Neural crest cell (in vitro differentiated cells): ENCODE data around the gene SLC7A8. TPM values are rescaled to one million over a fixed set of nuclear protein-coding genes. Genes with fewer than 3 reads are reported as not detected.

Source experiments
- DNase-seq: peaks from one replicate; pipeline ENCODE4 v3.0.0; 2021; ENCODE audit warnings: low read depth, mixed read lengths, low spot score
- H3K27ac Mint-ChIP-seq: one replicate; pipeline ENCODE4 v1.8.0; 2021; ENCODE audit warnings: mild to moderate bottlenecking, mixed read lengths; ENCODE audit not compliant: unreplicated experiment
- H3K27me3 Mint-ChIP-seq: 2 replicates; pipeline ENCODE4 v1.8.0; 2021; ENCODE audit warnings: low read depth, mild to moderate bottlenecking, mixed read lengths
- H3K36me3 Mint-ChIP-seq: 2 replicates; pipeline ENCODE4 v1.8.0; 2021; ENCODE audit warnings: low read depth, mild to moderate bottlenecking, mixed read lengths
- H3K4me1 Mint-ChIP-seq: 2 replicates; pipeline ENCODE4 v1.8.0; 2021; ENCODE audit warnings: mixed read lengths
- H3K4me3 Mint-ChIP-seq: one replicate; pipeline ENCODE4 v1.8.0; 2021; ENCODE audit warnings: mild to moderate bottlenecking, mixed read lengths
- H3K9me3 Mint-ChIP-seq: 2 replicates; pipeline ENCODE4 v1.8.0; 2021; ENCODE audit warnings: mixed read lengths
- CTCF ChIP-seq: fragments of 200-600 bp; sonication (generic); conservative IDR thresholded peaks from 2 replicates; pipeline ENCODE4 v1.5.0; 2021; ENCODE audit warnings: antibody characterized with exemption, mild to moderate bottlenecking
- total RNA-seq: library from RNA; stranded (reverse); gene quantifications from 2 replicates; pipeline ENCODE4 v1.2.1, GENCODE V29; 2021

SLC7A8 gene
- total RNA-seq, 1 donor from 2014 or later: 9.4 TPM

DNA sequence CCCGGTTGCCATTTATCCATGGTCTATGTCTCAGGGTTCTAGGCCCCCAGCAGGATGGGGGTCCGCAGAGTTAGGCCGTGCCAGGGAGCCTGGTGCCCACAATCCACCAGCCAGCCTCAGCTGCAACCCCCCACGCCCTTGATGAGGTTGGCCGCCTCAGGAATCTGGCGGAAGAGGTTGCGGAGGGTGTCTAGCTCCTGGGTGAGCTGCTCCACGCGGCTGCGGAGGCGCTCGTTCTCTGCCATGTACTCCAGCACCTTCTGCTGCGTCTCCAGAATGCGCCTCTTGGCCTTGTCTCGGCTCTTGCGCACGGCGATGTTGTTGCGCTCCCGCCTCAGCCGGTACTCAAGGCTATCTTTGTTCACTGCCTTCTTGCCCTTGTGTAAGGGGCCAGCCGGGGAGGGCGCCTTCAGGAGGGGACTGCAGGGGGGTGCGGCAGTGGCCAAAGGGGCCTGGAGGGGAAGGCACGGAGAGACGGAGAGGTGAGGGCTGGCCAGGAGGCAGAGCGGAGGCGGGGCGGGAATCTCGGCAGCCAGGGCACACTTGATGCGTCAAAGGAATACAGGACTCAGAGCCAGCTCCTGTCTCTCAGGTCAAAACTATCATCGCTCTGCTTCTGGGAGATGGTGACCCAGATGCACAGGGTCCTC, 66.0 kb downstream of the SLC7A8 start:
- H3K27ac Mint-ChIP-seq: no peak overlapping the region
- no peak for DNase-seq
- TF ChIP-seq CTCF: no peak

GRCh38 chr14:23115918-23116317, 67.5 kb downstream of the SLC7A8 start:
- no peak for DNase-seq
- Mint-ChIP-seq H3K4me3 (no peak overlapping the region), H3K27me3 (peaks cover 3% of the 10 kb centered on the region), H3K36me3 (no peaks in the 10 kb centered on the region), H3K4me1 (peaks cover 20% of the 10 kb centered on the region), H3K27ac (no peak overlapping the region), H3K9me3 (no peaks in the 10 kb centered on the region)
- TF ChIP-seq CTCF: no peak

More for the DNA sequence above, 66.0 kb downstream of the SLC7A8 start:
- peaks cover 6% of the 10 kb centered on the region for H3K27me3 Mint-ChIP-seq
- H3K36me3 Mint-ChIP-seq: no peaks in the 10 kb centered on the region
- H3K4me3 Mint-ChIP-seq: no peak overlapping the region
- H3K9me3 Mint-ChIP-seq: no peaks in the 10 kb centered on the region
- peaks cover 26% of the 10 kb centered on the region for H3K4me1 Mint-ChIP-seq

DNA sequence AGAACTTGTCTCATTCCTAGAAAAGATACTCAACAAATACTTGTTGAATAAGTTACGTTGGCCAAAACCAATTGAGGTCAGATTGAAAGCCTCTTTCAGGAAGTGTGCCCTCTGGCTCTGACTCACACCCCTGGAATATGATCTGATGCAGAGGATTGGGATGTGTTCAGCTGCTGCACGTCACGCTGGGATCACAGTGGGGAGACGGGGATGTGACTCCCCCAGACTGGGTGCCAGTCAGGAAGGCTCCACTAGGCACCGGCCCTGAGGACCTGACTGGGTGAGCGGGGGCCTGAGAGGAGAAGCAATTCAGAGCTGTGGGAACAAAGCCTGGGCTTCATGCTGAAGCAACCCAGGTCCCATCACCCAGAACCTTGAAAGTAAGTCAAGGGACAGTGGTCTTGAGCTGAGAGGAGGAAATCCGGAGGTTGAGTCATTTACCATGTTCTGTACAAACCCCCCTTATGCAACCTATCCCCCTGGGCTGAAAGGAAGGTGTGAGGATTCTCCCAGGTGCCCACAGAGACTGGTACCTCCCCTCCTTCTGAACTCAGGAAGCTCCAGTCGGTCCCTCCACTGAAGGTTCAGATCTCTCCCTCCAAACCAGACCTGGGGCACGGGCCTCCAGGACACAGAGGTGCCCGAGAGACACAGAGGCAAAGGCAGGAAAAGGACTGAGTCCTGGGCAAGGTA, 68.3 kb downstream of the SLC7A8 start:
- Mint-ChIP-seq H3K4me3 (no peak overlapping the region), H3K4me1 (peaks cover 16% of the 10 kb centered on the region), H3K9me3 (no peaks in the 10 kb centered on the region), H3K36me3 (no peaks in the 10 kb centered on the region), H3K27ac (no peak overlapping the region), H3K27me3 (peaks cover 3% of the 10 kb centered on the region)
- no peak for DNase-seq
- no peak for TF ChIP-seq CTCF

DNA sequence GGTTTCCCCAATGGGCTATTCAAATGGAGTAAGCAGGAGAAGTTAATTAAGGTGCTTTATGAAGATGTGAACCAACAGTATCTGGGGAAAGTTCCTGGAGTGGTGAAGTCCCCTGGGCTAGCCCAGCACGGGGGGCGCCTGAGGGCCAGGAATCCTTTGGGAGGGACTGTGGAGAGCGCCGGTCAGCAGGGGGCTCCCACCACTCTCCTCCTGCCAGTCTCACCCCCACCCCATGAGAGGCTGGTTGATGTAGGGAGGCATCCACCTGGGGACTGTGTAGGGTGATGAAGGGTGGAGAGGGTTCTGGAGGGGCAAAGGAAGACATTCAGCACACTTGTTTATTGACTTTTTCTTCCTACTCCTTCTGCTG, 68.8 kb downstream of the SLC7A8 start:
- Mint-ChIP-seq H3K27me3 (peaks cover 3% of the 10 kb centered on the region), H3K4me3 (no peak overlapping the region), H3K36me3 (no peaks in the 10 kb centered on the region), H3K4me1 (peaks cover 16% of the 10 kb centered on the region), H3K27ac (no peak overlapping the region), H3K9me3 (no peaks in the 10 kb centered on the region)
- no peak for TF ChIP-seq CTCF
- no peak for DNase-seq

DNA sequence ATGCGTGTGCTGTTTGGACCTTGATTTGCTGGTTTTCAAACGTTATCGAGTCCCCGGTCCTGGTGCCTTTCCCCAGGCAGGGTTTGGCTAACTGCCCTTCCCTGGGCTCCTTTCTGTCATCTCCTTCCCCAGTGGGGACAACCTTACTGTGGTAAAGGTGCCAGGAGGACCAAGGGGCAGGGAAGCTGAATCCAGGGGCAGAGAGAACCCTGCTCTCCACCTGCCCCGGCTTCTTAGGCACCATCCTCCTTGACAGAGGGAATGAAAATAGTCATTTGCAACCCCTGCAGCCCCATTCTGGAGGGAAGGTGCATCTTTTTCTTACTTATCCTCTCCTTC, 69.4 kb downstream of the SLC7A8 start:
- no peaks in the 10 kb centered on the region for H3K36me3 Mint-ChIP-seq
- H3K4me3 Mint-ChIP-seq: no peak overlapping the region
- H3K27me3 Mint-ChIP-seq: peaks cover 3% of the 10 kb centered on the region
- no peak for TF ChIP-seq CTCF
- DNase-seq: no peak
- no peak overlapping the region for H3K27ac Mint-ChIP-seq
- H3K9me3 Mint-ChIP-seq: no peaks in the 10 kb centered on the region
- H3K4me1 Mint-ChIP-seq: peaks cover 10% of the 10 kb centered on the region
